Left renal pelvis (tissue), 4 donors: Measurements from ENCODE around the gene PDCL2. TPM values are rescaled to one million over a fixed set of nuclear protein-coding genes. Genes with fewer than 3 reads are reported as not detected.
"Not testable (repeated sequence)": the region's sequence is repeated elsewhere in the genome, so short reads cannot be mapped to it uniquely, and the experiment has no call there.

Experiments used
- DNase-seq, 4 donors: peaks; one replicate each; pipeline ENCODE4 v3.0.0-alpha.2; 2013; ENCODE audit warnings: low read depth in 4 of 4, low spot score in 3 of 4
- polyA plus RNA-seq, 4 donors: library from polyadenylated mRNA; unstranded; fragments of 120-200 nt; gene quantifications; one replicate each; pipeline ENCODE4 v1.2.1, GENCODE V29; 2013; ENCODE audit not compliant: insufficient read length in 4 of 4

The PDCL2 gene
- not detected for polyA plus RNA-seq

- no peak for DNase-seq
Observed at GRCh38 chr4:55592014-55592413, at the start of gene PDCL2. TSS of gene PDCL2 (minus strand) at chr4:55592245. CDS start at chr4:55592109, 136 bp downstream.

GRCh38 chr4:55637272-55637820, 45.3 kb upstream of the PDCL2 start:
- DNase-seq = peak in 1 of 4 donors; percentile 25

- peak in 1 of 4 donors; percentile 7 for DNase-seq
Observed at GRCh38 chr4:55636656-55636999, 44.6 kb upstream of the PDCL2 start.

GRCh38 chr4:55635741-55636655, 44.0 kb upstream of the PDCL2 start, which contains the start of gene NMU:
TSS of gene NMU (minus strand) at chr4:55636298. CDS start at chr4:55636192, 106 bp downstream.
- DNase-seq = peak in 1 of 4 donors; percentile 17

GRCh38 chr4:55635282-55635681, 43.2 kb upstream of the PDCL2 start:
- DNase-seq = no peak

- no peak for DNase-seq
Observed at GRCh38 chr4:55634417-55635128, 42.5 kb upstream of the PDCL2 start.

GRCh38 chr4:55633903-55634302, 41.9 kb upstream of the PDCL2 start:
- DNase-seq = no peak

GRCh38 chr4:55625835-55626234, 33.8 kb upstream of the PDCL2 start:
- DNase-seq = no peak

- DNase-seq = not testable (repeated sequence)
Observed at GRCh38 chr4:55624063-55624462, 32.0 kb upstream of the PDCL2 start.

GRCh38 chr4:55618546-55619143, 26.6 kb upstream of the PDCL2 start:
- DNase-seq = no peak

- no peak for DNase-seq
Observed at GRCh38 chr4:55617587-55618197, 25.6 kb upstream of the PDCL2 start.

GRCh38 chr4:55615008-55615407, 23.0 kb upstream of the PDCL2 start:
- DNase-seq = no peak

GRCh38 chr4:55613621-55614020, 21.6 kb upstream of the PDCL2 start:
- no peak for DNase-seq

GRCh38 chr4:55612341-55612740, 20.3 kb upstream of the PDCL2 start:
- no peak for DNase-seq

GRCh38 chr4:55611358-55612059, 19.5 kb upstream of the PDCL2 start:
- DNase-seq = no peak

GRCh38 chr4:55610381-55610780, 18.3 kb upstream of the PDCL2 start:
- no peak for DNase-seq

GRCh38 chr4:55609393-55609866, 17.4 kb upstream of the PDCL2 start:
- DNase-seq = no peak

GRCh38 chr4:55608591-55608990, 16.5 kb upstream of the PDCL2 start:
- no peak for DNase-seq

GRCh38 chr4:55604996-55605395, 13.0 kb upstream of the PDCL2 start:
- DNase-seq = no peak

GRCh38 chr4:55600640-55601039, 8.6 kb upstream of the PDCL2 start:
- DNase-seq = no peak
